Neutrophil (primary cell): ENCODE results near the gene ATP8A1.

ENCODE experiments used
- H3K27ac ChIP-seq: fragments of 200-600 bp; sonication (generic); 2 replicates; pipeline ENCODE4 v1.5.1; 2016; ENCODE audit warnings: mild to moderate bottlenecking, moderate library complexity
- H3K27me3 ChIP-seq: fragments of 200-600 bp; sonication (generic); 2 replicates; pipeline ENCODE4 v1.6.0; 2016; ENCODE audit warnings: mild to moderate bottlenecking
- H3K36me3 ChIP-seq: fragments of 200-600 bp; sonication (generic); 2 replicates; pipeline ENCODE4 v1.5.1; 2017
- H3K4me1 ChIP-seq, 2 experiments: fragments of 200-600 bp in 1 of 2; sonication (generic) in 1 of 2; 1 replicate in 1 of 2; 2 replicates in 1 of 2; pipeline versions ENCODE4 v1.5.1 to v1.6.1; 2013 to 2016; ENCODE audit warnings: low read depth in 1 of 2, low read length in 1 of 2, mild to moderate bottlenecking in 1 of 2, moderate library complexity in 1 of 2; ENCODE audit not compliant: control insufficient read depth in 1 of 2, insufficient read depth in 1 of 2
- H3K4me3 ChIP-seq, 2 experiments: fragments of 200-600 bp in 1 of 2; sonication (generic) in 1 of 2; 1 replicate in 1 of 2; 2 replicates in 1 of 2; pipeline ENCODE4 v1.5.1; 2013 to 2016; ENCODE audit warnings: low read depth in 1 of 2, low read length in 1 of 2, mild to moderate bottlenecking in 1 of 2, moderate library complexity in 1 of 2
- H3K9me3 ChIP-seq: fragments of 200-600 bp; sonication (generic); 2 replicates; pipeline ENCODE4 v1.5.1; 2016
- CTCF ChIP-seq: fragments of 200-600 bp; sonication (generic); IDR thresholded peaks from 2 replicates; pipeline ENCODE4 v1.5.1; 2016; ENCODE audit warnings: antibody characterized with exemption

Gene ATP8A1

DNA sequence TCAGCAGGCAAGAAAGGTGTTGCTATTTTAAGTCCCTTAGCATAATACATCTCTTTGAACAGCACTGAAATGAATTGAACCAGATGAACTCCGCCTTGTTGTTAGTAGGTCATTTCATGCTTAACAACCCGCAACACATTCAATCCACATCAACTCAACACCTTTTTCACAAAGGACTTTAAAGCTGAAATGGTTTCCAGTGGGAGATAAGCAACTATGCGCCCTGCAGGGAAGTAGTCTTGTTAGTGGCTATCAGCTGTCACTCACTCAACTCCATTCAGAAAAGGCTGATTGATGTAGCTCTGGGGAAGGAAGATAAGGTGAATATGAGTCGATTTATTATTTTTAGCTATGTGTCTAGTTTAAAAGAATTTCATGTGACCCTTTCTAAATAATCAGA is 46.0 kb downstream of the ATP8A1 start:
- Histone ChIP-seq H3K4me3 (no peak overlapping the region), H3K27me3 (no peaks in the 10 kb centered on the region), H3K4me1 (no peaks in the 10 kb centered on the region), H3K9me3 (no peaks in the 10 kb centered on the region), H3K36me3 (peaks cover 28% of the 10 kb centered on the region), H3K27ac (no peak overlapping the region)
- no peak for TF ChIP-seq CTCF

GRCh38 chr4:42609051-42609450 is 47.9 kb downstream of the ATP8A1 start:
- Histone ChIP-seq H3K4me3 (no peak overlapping the region), H3K9me3 (no peaks in the 10 kb centered on the region), H3K27ac (no peak overlapping the region), H3K4me1 (no peaks in the 10 kb centered on the region), H3K27me3 (no peaks in the 10 kb centered on the region), H3K36me3 (peaks cover 36% of the 10 kb centered on the region)
- TF ChIP-seq CTCF, result no peak

GRCh38 chr4:42608551-42608950 is 48.4 kb downstream of the ATP8A1 start:
- H3K36me3 ChIP-seq, result peaks cover 36% of the 10 kb centered on the region
- no peaks in the 10 kb centered on the region for H3K9me3 ChIP-seq
- TF ChIP-seq CTCF, result no peak
- H3K27me3 ChIP-seq, result no peaks in the 10 kb centered on the region
- H3K4me1 ChIP-seq, result no peaks in the 10 kb centered on the region
- H3K27ac ChIP-seq, result no peak overlapping the region
- H3K4me3 ChIP-seq, result no peak overlapping the region

DNA sequence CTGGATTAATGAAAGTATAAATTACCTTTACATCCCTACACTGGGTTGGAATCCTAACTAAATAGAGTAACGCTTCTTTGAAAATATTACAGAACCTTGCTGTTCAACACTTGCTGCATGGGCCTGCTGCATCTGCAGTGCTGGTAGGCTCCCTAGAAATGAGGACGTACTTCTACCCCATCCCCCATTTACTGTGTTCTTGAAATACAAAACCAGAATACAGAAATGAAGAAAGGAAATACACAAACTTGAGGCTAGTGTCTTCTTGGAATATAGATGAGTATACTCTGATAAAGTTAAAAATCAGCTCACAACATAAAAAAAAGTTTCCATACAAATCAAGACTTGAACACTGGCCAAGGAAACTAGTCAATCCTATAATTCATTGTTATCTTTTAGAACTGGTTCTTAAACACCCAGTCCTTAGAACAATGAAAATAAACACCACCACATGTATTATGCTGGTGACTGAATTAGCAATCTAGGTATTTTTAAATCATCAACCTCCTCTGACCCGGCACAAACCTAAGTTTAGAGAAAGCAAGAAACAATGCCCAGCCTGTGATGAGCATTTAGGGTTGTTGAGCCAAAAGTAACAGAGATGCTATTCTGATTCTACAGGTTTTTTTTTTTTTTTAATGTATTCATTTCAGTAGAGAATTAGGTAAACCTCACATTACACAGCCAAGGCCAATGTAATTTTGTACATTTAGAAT is 49.7 kb downstream of the ATP8A1 start:
- Histone ChIP-seq H3K27me3 (no peaks in the 10 kb centered on the region), H3K9me3 (no peaks in the 10 kb centered on the region), H3K27ac (no peak overlapping the region), H3K36me3 (peaks cover 31% of the 10 kb centered on the region), H3K4me1 (no peaks in the 10 kb centered on the region), H3K4me3 (no peak overlapping the region)
- TF ChIP-seq CTCF, result no peak

- no peaks in the 10 kb centered on the region for H3K4me1 ChIP-seq
- H3K4me3 ChIP-seq, result no peak overlapping the region
- no peaks in the 10 kb centered on the region for H3K9me3 ChIP-seq
- H3K36me3 ChIP-seq, result peaks cover 16% of the 10 kb centered on the region
- H3K27me3 ChIP-seq, result no peaks in the 10 kb centered on the region
- H3K27ac ChIP-seq, result no peak overlapping the region
- TF ChIP-seq CTCF, result no peak
These were observed 51.6 kb downstream of the ATP8A1 start for GRCh38 chr4:42605264-42605663.

- no peak overlapping the region for H3K27ac ChIP-seq
- no peaks in the 10 kb centered on the region for H3K9me3 ChIP-seq
- TF ChIP-seq CTCF, result no peak
- no peaks in the 10 kb centered on the region for H3K4me1 ChIP-seq
- peaks cover 19% of the 10 kb centered on the region for H3K36me3 ChIP-seq
- H3K4me3 ChIP-seq, result no peak overlapping the region
- no peaks in the 10 kb centered on the region for H3K27me3 ChIP-seq
These were observed 53.0 kb downstream of the ATP8A1 start for GRCh38 chr4:42603862-42604261.
